Neural progenitor cell (in vitro differentiated cells): ENCODE data around the gene LIN9. TPM values are rescaled to one million over a fixed set of nuclear protein-coding genes. Genes with fewer than 3 reads are reported as not detected.
A peak's percentile ranks its signal among the peaks of the same experiment; 100 is the strongest.

Experiments
- DNase-seq: peaks from one replicate; pipeline ENCODE4 v3.0.0-alpha.2; 2016; ENCODE audit warnings: low spot score
- H2AFZ ChIP-seq: fragments of 200-600 bp; sonication (generic); replicated peaks from 2 replicates; pipeline ENCODE4 v1.6.1; 2016; ENCODE audit warnings: antibody characterized with exemption
- H3F3A ChIP-seq: fragments of 200-600 bp; sonication (generic); 2 replicates; pipeline ENCODE4 v1.6.1; 2016; ENCODE audit warnings: antibody characterized with exemption, low read depth
- H3K27ac ChIP-seq: fragments of 200-600 bp; sonication (generic); 2 replicates; pipeline ENCODE4 v1.5.1; 2016; ENCODE audit warnings: mild to moderate bottlenecking
- H3K27me3 ChIP-seq: fragments of 200-600 bp; sonication (generic); 2 replicates; pipeline ENCODE4 v1.6.1; 2016; ENCODE audit warnings: mild to moderate bottlenecking, moderate library complexity
- H3K36me3 ChIP-seq: fragments of 200-600 bp; sonication (generic); 2 replicates; pipeline ENCODE4 v1.5.1; 2016
- H3K4me1 ChIP-seq: fragments of 200-600 bp; sonication (generic); 2 replicates; pipeline ENCODE4 v1.6.1; 2016; ENCODE audit warnings: mixed run types
- H3K4me2 ChIP-seq: fragments of 200-600 bp; sonication (generic); 2 replicates; pipeline ENCODE4 v1.6.1; 2016
- H3K4me3 ChIP-seq: fragments of 200-600 bp; sonication (generic); 2 replicates; pipeline ENCODE4 v1.5.1; 2016
- H3K79me2 ChIP-seq: fragments of 200-600 bp; sonication (generic); 2 replicates; pipeline ENCODE4 v1.6.1; 2016; ENCODE audit warnings: low read depth
- H3K9ac ChIP-seq: fragments of 200-600 bp; sonication (generic); 2 replicates; pipeline ENCODE4 v1.6.1; 2016
- H3K9me3 ChIP-seq: fragments of 200-600 bp; sonication (generic); 2 replicates; pipeline ENCODE4 v1.5.1; 2016; ENCODE audit warnings: low read depth
- H4K20me1 ChIP-seq: fragments of 200-600 bp; sonication (generic); 2 replicates; pipeline ENCODE4 v1.6.1; 2016; ENCODE audit warnings: low read depth
- H3K27ac Mint-ChIP-seq: 3 replicates; pipeline ENCODE4 v1.8.0; 2021; ENCODE audit warnings: mixed read lengths
- H3K27me3 Mint-ChIP-seq: 2 replicates; pipeline ENCODE4 v1.8.0; 2022; ENCODE audit warnings: low read depth, mild to moderate bottlenecking, inconsistent platforms, moderate library complexity, mixed read lengths; ENCODE audit not compliant: insufficient read depth
- H3K36me3 Mint-ChIP-seq: 3 replicates; pipeline ENCODE4 v1.8.0; 2021; ENCODE audit warnings: mixed read lengths
- H3K4me1 Mint-ChIP-seq: 3 replicates; pipeline ENCODE4 v1.8.0; 2021; ENCODE audit warnings: mixed read lengths
- H3K4me3 Mint-ChIP-seq: 3 replicates; pipeline ENCODE4 v1.8.0; 2021; ENCODE audit warnings: mild to moderate bottlenecking, moderate library complexity, mixed read lengths
- H3K9me3 Mint-ChIP-seq: 3 replicates; pipeline ENCODE4 v1.8.0; 2020; ENCODE audit warnings: mixed read lengths
- CTCF ChIP-seq: fragments of 200-600 bp; sonication (generic); IDR thresholded peaks from 2 replicates; pipeline ENCODE4 v1.5.1; 2017; ENCODE audit warnings: antibody characterized with exemption, mild to moderate bottlenecking
- EZH2 ChIP-seq: fragments of 200-600 bp; sonication (generic); IDR thresholded peaks from 2 replicates; pipeline ENCODE4 v1.6.1; 2017; ENCODE audit warnings: antibody characterized with exemption, mild to moderate bottlenecking, moderate library complexity
- EZH2phosphoT487 ChIP-seq: fragments of 200-600 bp; sonication (generic); IDR thresholded peaks from 2 replicates; pipeline ENCODE4 v1.6.1; 2017; ENCODE audit warnings: antibody characterized with exemption
- total RNA-seq: library from RNA; depleted of rRNA; stranded (reverse); fragments of >200 nt; gene quantifications from 2 replicates; pipeline ENCODE4 v1.2.3, GENCODE V29; 2015; ENCODE audit warnings: low replicate concordance

The LIN9 gene
- total RNA-seq, 1 donor from 2014 or later: 34.4 TPM

GRCh38 chr1:226305184-226305583, 3.8 kb downstream of the LIN9 start:
- Histone ChIP-seq H3K27me3 (peaks cover 7% of the 10 kb centered on the region), H3K79me2 (peaks cover 86% of the 10 kb centered on the region), H3K4me2 (peak overlapping the region; percentile 39), H3K36me3 (no peaks in the 10 kb centered on the region), H3F3A (peaks cover 32% of the 10 kb centered on the region), H3K4me1 (peaks cover 31% of the 10 kb centered on the region), H3K9ac (no peak overlapping the region), H3K9me3 (no peaks in the 10 kb centered on the region), H2AFZ (no peak overlapping the region), H3K4me3 (no peak overlapping the region), H4K20me1 (peaks cover 31% of the 10 kb centered on the region), H3K27ac (no peak overlapping the region)
- Mint-ChIP-seq H3K36me3 (peaks cover 9% of the 10 kb centered on the region), H3K9me3 (no peaks in the 10 kb centered on the region), H3K4me1 (peaks cover 28% of the 10 kb centered on the region), H3K27ac (no peak overlapping the region), H3K4me3 (no peak overlapping the region), H3K27me3 (peaks cover 3% of the 10 kb centered on the region)
- TF ChIP-seq EZH2: no peak
- no peak for TF ChIP-seq CTCF
- no peak for TF ChIP-seq EZH2phosphoT487
- DNase-seq: no peak

GRCh38 chr1:226304291-226304955, 4.5 kb downstream of the LIN9 start:
- Histone ChIP-seq H3K36me3 (no peaks in the 10 kb centered on the region), H3K79me2 (peaks cover 94% of the 10 kb centered on the region), H3K9ac (no peak overlapping the region), H4K20me1 (peaks cover 31% of the 10 kb centered on the region), H3K4me3 (no peak overlapping the region), H2AFZ (no peak overlapping the region), H3K9me3 (no peaks in the 10 kb centered on the region), H3K27ac (no peak overlapping the region), H3F3A (peaks cover 25% of the 10 kb centered on the region), H3K4me2 (no peak overlapping the region), H3K27me3 (no peaks in the 10 kb centered on the region), H3K4me1 (peaks cover 25% of the 10 kb centered on the region)
- H3K4me1 Mint-ChIP-seq: peaks cover 22% of the 10 kb centered on the region
- peaks cover 3% of the 10 kb centered on the region for H3K27me3 Mint-ChIP-seq
- no peak for DNase-seq
- no peak overlapping the region for H3K27ac Mint-ChIP-seq
- H3K9me3 Mint-ChIP-seq: no peaks in the 10 kb centered on the region
- H3K4me3 Mint-ChIP-seq: no peak overlapping the region
- peaks cover 9% of the 10 kb centered on the region for H3K36me3 Mint-ChIP-seq
- TF ChIP-seq EZH2phosphoT487 (no peak), CTCF (no peak), EZH2 (no peak)

- Histone ChIP-seq H3K36me3 (no peaks in the 10 kb centered on the region), H3K27ac (no peak overlapping the region), H3K4me1 (peaks cover 20% of the 10 kb centered on the region), H3K4me3 (no peak overlapping the region), H2AFZ (no peak overlapping the region), H3K9me3 (no peaks in the 10 kb centered on the region), H3K4me2 (no peak overlapping the region), H3K79me2 (peaks cover 84% of the 10 kb centered on the region), H3F3A (peaks cover 24% of the 10 kb centered on the region), H4K20me1 (peaks cover 31% of the 10 kb centered on the region), H3K27me3 (no peaks in the 10 kb centered on the region), H3K9ac (no peak overlapping the region)
- DNase-seq: no peak
- Mint-ChIP-seq H3K27ac (no peak overlapping the region), H3K36me3 (peaks cover 13% of the 10 kb centered on the region), H3K27me3 (no peaks in the 10 kb centered on the region), H3K4me1 (peaks cover 16% of the 10 kb centered on the region), H3K9me3 (no peaks in the 10 kb centered on the region), H3K4me3 (no peak overlapping the region)
- TF ChIP-seq EZH2phosphoT487 (no peak), EZH2 (no peak), CTCF (no peak)
These were observed 6.2 kb downstream of the LIN9 start for GRCh38 chr1:226302731-226303130.
